Hematopoietic multipotent progenitor cell (in vitro differentiated cells): Measurements from ENCODE around the gene NLGN4X. TPM values are rescaled to one million over a fixed set of nuclear protein-coding genes. Genes with fewer than 3 reads are reported as not detected.
"Not testable (repeated sequence)": the region's sequence is repeated elsewhere in the genome, so short reads cannot be mapped to it uniquely, and the experiment has no call there.

Experiments used
- DNase-seq, 3 donors: peaks; one replicate each; pipeline ENCODE4 v3.0.0-alpha.2; 2011 to 2015; ENCODE audit warnings: low read depth in 2 of 3, low spot score in 2 of 3
- total RNA-seq: library from RNA; depleted of rRNA; stranded (reverse); fragments of >200 nt; gene quantifications from one replicate; pipeline ENCODE4 v1.2.3, GENCODE V29; 2012

The NLGN4X gene
- total RNA-seq, 1 donor: under 0.01 TPM

DNA sequence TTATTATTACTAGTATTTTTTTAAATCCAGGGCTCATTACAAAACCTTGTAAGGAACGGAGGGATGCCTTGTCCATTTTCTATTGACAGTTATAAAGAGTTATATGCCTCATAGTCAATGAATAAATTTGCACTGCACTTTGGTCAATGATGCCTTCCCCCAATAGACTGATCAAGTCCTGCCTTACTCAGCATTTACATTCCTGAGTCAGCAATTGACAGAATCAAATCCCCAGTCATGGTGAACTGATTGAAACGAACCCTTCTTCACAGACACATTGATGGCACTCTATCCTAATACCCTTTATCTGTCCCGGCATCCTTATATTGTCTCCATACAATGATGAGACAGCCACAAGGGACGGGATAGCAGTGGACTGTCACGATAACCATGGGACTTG is 213.2 kb downstream of the NLGN4X start:
- no peak for DNase-seq

DNA sequence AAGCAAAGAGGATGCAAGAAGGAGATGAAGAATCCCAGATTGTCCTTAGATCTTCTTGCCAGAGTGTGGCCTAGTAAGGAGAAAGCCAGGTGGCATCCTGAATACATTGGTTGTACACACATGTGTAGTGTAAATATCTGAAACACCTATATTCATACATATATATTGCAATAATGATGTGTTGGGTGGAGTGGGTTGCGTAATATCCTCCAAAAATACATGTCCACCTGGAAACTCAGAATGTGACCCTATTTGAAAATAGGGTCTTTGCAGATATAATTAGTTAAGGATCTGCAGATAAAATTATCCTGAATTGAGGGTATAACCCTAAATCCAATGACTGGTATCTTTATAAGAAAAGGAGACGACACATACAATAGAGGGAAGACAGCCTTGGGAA is 216.3 kb downstream of the NLGN4X start:
- no peak for DNase-seq

GRCh38 chrX:6005856-6006255 is 222.8 kb downstream of the NLGN4X start:
- no peak for DNase-seq

GRCh38 chrX:6004529-6004928 is 224.1 kb downstream of the NLGN4X start:
- DNase-seq: no peak

DNA sequence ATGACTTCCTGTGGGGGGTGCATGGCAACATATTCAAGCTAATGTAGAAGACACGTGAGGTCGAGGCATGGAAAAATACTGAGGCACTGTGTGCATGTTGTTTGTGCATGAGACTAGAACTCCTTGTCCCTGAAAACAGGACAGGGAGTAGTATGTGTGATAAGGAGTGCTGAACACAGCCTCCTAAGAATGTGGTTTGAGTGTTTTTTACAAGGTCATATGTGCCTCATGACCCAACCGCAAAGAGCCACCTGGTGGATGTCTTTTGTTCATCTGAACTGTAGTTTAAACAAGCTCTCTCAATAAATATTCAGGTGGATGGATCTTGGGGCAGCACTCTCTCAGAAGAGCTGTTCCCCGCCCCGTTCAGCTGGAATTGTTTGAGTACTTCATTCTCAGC is 226.6 kb downstream of the NLGN4X start:
- DNase-seq: no peak

DNA sequence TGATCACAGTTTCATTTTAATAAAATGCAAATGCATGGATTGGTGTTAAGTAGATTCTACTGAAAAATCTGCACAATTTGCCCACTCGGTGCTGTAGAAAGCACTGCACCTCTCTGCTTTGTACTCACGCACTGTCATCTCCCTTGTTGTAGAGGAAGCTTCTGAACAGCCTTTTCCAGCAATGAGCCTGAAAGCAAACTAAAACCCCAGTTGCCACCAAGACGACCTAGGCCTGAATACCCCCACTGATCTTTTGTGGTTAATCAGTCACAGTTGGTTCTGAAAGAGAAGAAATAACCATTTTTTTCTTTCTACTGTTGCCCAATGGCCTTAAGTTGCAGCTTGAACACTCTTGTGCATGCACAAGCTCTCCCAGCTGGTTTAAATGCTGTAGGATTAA is 229.8 kb downstream of the NLGN4X start:
- DNase-seq: no peak

GRCh38 chrX:5998456-5998855 is 230.2 kb downstream of the NLGN4X start:
- no peak for DNase-seq

DNA sequence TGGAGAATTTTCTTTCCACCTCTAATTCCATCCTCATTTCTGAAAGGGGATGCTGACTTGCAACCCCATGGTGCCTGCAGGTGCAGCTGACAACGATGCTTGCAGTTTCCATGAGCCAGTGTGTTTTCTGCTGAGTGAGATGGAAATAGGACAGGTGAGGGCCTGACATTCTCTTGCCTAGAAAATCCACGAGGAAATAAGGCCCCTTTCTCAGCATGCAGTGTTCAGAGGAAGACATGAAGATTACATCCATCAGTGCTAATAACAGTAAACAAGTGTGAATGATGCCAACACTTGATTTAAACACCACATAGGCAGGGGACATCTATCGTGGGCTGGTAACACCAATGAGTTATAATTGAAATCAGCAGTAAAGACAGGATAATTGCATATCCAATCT is 237.3 kb downstream of the NLGN4X start:
- DNase-seq: no peak

- DNase-seq: no peak
Measured at GRCh38 chrX:5979338-5979737, 249.3 kb downstream of the NLGN4X start.

- DNase-seq: no peak
Measured at GRCh38 chrX:5976332-5976731, 252.3 kb downstream of the NLGN4X start.

GRCh38 chrX:5971300-5971699 is 257.4 kb downstream of the NLGN4X start:
- DNase-seq: no peak

GRCh38 chrX:5965406-5965805 is 263.3 kb downstream of the NLGN4X start:
- no peak for DNase-seq

DNA sequence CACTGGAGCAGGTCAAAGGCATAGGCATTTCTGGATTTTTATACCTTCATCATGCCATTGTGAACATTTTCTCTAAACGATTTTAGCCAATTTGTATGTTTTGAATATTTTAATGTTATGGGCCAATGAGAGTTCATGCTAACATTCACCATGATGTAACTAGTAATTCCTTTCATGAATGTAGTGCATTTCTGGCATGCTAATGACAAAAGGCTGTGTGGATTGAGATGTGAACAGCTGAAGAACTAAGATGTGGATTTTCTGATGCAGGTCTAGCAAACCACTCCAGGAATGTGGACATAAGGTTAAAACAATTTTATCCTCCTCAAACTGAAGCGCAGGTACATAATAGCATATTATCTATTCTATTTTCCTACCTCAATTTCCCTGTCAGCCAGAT is 269.4 kb downstream of the NLGN4X start:
- DNase-seq: no peak

DNA sequence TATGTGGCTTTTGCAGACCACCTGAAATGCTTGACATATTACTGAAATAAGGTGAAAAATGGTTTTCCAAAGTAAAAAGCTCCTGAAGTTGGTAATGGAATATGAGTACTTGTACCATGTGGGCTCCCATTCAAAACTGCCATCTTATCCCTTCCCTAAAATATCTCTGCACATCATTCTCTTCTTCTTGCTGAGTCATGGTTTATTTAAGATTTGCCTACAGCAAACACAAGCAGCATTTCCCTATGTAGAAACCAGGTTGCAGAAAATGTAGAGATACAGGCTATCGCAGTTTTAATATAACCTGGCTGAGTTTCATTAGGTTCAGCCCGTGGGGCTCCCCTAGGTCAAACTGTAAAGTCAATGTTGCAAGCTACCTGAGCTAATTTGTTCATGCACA is 270.1 kb downstream of the NLGN4X start:
- no peak for DNase-seq

DNA sequence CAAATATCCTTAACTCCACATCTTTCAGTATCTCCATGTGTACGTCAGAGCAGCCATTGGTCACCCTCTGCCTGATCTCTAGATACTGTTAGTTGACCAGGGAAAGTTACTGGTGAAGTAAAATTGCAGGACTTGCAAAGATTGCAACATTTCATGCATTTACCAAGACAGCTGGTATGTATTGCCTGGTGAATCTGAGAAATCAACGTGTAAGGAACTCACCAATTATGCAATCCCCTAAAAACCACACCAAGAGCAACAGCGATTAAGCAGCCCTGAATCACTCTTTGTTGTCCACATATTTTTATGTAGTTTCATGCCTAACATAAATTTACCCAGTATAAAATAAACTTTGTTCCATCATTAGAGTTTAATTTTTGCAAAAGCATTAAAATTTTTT is 271.2 kb downstream of the NLGN4X start:
- no peak for DNase-seq

- DNase-seq: no peak
Measured at GRCh38 chrX:5936438-5936837, 292.2 kb downstream of the NLGN4X start.

DNA sequence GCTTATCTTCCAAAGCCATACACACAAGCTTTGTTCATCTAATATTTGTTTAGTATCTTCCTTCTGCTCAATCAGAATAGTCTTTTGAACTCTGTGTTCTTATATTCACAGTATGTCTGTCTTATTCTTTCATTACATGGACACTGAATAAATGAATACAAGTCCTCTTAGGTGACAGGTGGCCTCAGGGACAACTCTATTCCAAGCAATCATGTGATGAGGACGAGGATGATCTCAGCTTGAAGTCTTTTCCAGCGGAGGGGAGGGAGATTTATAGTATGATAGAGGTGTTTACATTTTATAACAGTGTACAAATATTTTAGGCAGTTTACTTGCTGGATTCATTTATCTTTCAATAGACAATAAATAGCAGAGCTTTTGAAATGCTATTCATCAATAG is 300.4 kb downstream of the NLGN4X start:
- DNase-seq: no peak

GRCh38 chrX:5916945-5917344 is 311.7 kb downstream of the NLGN4X start:
- peak in 1 of 3 donors; percentile 0 for DNase-seq

- DNase-seq: no peak
Measured at GRCh38 chrX:5915783-5916182, 312.9 kb downstream of the NLGN4X start.

- DNase-seq: no peak
Measured at GRCh38 chrX:5907207-5907606, 321.5 kb downstream of the NLGN4X start.

DNA sequence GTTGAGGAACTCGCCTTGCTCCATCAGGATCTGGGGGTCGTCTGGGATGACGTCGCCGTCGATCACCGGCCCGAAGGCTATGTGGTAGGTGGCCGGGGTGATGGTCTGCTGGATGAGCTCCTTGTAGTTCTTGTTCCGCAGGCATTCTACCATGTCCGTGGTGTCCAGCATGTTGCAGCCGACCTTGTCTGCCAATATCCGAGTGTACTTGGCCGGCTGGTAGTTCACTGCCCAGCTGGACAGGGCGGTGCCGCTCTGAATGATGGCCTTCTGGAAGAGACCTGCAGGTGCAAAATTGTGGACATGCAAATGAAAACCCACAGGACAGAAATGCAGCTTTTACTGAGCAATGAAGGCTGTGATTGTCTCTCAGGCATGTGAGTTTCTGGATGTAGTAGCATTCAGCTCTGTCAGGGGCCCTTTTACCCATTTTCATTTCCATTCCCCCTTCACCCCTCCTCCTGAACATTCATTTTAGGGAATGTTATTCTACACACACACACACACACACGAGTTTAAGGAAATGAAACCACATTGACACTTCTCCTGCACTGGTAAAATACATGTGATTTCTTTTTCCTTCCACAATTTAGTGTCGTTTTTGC is 325.0 kb downstream of the NLGN4X start:
- DNase-seq: not testable (repeated sequence)

DNA sequence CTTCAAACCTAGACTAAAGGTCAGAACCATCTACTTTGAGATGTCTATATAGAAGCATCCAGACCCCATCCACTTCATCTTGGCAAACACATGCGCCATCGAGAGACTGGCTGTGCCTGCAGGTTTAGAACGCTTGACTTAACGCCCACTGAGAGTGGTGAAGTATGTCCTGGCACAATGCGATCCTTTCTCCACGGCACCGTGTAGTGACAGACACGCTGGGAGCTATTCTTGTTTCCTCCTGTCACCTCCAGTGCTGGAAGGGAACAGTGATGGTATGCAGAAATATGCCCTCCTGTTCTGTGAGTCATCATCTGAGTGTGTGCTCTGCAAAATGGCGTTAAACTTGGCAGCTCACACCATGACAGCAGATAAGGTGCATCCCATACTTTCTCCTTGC is 330.2 kb downstream of the NLGN4X start:
- no peak for DNase-seq

GRCh38 chrX:5891378-5891777 is 337.3 kb downstream of the NLGN4X start:
- DNase-seq: no peak
